C1 segment of cervical spinal cord (tissue), 14 donors: ENCODE measurements around the gene FREM3.

Source experiments
- DNase-seq, 14 donors: peaks; one replicate each; lab custom pipeline; 2025; lab: John Stamatoyannopoulos, UW

Gene FREM3

DNA sequence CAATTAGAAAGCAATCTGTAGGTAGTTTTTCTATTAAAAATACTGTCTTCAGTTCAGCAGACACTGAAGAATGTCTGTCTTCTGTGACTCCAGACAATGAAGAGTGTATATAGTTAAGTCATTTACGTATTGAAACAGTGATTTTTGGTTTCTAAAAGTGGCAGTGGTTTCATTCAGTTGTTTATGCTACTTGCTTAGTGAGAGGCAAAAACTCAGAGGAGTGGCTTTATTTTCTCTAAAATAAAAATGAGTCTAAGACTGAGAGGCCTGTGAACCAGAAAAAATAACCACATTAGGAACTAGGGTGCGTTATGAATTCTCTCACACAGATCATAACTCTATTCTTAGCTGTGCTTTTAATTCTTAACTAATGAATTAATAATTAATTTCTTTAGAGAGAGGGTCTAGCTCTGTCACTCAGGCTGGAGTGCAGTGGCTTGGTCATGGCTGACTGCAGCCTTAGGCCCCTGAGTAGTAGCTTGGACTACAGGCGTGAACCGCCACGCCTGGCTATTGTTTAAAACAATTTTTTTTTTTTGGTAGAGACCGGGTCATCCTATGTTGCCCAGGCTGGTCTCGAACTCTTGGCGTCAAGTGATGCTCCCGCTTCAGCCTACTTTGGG, 31.4 kb downstream of the FREM3 start:
- no peak for DNase-seq

DNA sequence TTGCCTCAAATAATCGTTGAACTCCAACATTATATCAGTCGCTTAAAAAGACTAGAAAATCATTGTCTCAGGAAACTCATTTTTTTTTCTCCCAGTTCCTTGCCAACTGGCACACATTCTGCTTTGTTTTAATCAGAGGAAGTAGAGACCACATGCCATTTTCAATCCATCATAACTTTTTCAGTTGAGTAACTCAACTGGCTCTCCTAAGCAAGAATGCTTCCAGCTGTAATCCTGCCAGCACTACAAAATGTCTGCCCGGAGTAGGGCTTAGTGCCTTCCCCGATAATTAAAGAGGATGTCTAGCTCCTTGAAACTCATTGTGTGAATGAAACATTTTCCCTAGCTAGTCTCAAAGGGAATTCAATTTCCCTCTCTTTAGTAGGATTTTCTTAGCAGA, 33.0 kb downstream of the FREM3 start:
- DNase-seq, result peak in 3 of 14 donors; percentile 0 to 25 (median 0)

DNA sequence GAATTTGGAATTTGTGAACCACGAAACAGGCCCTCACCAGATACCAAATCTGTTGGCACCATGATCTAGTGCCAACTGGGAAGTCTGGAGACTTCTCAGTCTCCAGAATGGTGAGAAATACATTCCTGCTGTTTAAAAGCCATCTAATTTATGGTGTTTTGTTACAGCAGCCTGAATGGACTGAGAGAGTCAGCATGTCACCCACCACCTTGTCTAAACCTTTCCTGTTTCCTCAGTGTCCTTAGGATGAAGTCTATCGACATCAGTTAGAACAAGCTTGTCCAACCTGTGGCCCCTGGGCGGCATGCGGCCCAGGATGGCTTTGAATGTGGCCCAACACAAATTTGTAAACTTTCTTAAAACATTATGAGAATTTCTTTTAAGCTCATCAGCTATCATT, 42.1 kb downstream of the FREM3 start:
- DNase-seq, result no peak

DNA sequence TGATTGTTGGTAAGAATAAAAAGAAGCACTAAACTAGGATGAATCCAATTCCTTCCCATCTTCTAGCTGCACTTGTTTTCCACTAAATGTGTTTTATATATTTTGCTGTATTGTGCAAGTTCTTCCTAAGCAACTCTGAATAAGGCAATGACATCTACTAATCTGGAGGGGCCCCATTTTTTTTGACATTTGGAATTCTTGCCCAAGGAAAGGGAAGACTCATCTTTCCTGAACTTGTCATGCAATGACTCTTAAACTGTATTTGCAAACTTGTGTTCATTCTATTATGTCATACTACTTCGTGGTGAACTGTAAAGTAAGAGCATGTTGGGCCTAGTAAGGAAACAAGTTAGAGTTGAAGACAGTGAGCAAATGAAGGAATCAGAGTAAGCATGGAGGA, 45.9 kb downstream of the FREM3 start:
- no peak for DNase-seq

DNA sequence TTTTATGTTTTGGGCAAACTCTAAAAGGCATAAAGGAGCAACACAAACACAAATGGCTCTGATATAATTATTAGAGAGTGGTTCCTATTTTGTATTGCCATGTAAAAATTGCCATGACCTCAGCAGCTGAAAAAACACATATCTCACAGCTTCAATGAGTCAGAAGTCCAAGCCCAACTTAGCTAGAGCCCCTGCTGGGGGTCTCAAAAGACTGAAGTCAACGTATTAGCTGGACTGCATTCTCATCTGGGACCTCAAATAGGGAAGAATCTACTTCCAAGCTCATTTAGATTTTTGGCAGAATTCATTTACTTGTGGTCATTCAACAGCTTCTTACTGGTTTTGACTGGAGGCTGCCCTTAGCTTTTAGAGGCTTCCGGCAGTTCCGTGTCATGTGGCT, 47.4 kb downstream of the FREM3 start:
- no peak for DNase-seq

DNA sequence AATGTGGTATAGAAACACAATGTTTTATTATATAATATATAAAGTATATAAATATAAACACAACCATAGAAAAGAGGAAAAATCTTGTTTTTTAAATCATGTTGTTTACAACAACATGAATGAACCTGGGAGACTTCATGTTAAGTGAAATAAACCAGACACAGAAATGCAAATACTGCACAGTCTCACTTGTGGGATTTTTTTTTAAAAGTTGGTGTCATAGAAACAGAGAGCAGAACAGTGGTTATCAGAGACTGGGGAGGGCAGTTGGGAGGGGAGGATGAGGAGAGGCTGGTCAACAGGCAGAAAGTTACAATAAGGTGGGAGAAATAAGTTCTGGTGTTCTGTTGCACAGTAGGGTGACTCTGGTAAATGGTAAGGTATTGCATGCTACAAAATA, 57.1 kb downstream of the FREM3 start:
- DNase-seq, result no peak

DNA sequence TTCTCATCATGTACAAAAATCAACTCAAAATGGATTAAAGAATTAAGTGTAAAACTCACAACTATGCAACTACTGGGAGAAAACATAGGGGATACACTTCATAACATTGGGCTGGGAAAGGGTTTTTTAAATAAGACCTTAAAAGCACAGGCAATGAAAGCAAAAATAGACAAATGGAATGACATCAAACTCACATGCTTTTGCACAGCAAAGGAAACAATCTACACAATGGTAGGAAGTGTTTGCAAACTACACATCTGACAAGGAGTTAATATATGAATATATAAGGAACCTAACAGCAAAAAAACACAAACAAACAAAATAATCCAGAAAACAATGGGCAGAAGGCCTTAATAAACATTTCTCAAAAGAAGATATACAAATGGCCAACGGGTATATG, 57.9 kb downstream of the FREM3 start:
- no peak for DNase-seq

DNA sequence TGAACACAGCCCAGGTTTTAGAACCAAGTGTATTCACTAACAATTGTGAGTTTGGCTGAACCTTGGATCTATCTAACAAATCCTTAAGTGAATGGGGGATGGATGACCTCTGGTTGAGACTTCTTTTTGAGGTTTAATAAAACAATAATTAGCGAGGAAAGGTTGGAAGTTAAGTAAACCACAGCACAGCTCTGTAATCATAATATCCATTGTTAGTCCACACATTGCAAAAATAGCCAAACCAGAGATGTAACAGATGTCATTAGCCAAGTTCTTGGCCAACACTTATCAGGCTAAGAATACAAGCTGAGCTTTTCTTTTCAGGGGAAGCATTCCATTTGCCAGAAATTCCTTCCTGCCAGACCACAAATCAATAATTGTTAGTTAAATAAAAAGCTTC, 59.1 kb downstream of the FREM3 start:
- no peak for DNase-seq

DNA sequence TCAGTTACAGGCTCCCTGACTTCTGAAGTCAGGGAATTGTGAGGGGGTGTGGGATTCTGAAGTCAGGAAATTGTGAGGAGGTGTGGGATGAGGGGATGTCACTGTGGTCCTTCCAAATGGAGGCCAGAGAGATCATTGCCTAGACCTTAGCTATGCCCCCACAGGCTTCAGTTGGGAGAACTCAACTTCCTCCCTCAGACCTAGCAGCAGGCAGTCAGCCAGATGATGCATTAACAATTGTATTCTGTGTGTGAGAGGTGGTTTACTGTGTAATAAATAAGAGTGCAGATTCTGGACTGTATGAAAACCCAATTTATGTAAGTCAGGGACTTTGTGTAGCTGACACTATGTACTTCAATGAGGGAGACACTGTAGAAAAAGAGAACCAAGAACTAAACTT, 65.7 kb downstream of the FREM3 start:
- DNase-seq, result no peak

DNA sequence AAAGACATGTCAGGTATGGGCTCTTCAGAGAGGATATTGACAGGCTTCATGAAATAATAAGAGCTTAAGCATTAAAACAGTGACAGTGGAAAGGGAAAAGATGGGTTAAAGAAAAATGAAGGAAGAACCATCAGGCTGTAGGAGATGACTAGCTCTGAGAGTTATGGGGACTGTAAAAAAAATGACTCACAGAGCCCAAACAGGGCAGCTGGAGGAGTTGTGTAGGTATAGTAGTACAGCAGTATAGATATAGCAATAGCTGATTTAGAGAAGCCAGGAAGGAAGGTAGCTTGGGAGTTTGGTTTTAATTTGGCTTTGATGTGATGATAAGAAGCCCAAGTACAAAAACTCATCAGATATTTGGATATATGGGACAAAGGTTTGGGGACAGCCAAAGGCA, 66.6 kb downstream of the FREM3 start:
- no peak for DNase-seq

DNA sequence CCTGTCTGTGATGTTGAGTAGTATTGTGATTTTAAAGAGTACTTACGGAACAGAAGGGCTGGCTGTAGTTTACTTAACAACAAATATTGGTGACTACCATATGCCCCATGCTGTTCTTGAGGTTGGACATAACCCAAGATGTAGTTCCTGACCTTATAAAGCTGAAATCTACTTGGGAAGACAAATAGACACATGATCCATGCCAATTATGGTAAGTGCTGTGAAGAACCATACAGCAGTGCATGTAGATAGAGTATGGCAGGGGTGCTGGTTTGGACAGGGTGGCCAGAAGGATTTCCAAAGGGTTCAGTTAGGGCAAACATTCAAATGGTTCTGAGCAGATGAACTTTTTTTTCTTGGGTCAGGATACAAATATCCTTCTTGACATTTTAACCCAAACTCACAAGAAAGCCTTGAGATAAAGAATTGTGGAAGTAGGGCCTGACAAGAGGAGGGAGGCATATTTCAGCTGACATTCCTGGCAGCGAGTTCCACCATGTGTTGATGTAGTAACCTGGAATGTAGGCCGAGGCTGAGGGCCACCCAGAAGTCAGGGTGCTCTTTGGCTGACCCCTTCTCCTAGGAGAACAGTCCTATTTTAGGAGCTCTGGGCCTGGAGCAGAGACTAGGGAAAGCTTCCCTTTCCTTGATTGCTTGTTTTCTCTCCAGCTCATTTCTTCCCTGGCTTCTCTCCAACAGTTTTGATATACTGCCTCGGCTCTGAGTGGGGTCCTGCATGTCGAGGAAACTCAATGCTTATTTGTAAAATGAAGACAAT, 74.2 kb downstream of the FREM3 start:
- DNase-seq, result no peak

DNA sequence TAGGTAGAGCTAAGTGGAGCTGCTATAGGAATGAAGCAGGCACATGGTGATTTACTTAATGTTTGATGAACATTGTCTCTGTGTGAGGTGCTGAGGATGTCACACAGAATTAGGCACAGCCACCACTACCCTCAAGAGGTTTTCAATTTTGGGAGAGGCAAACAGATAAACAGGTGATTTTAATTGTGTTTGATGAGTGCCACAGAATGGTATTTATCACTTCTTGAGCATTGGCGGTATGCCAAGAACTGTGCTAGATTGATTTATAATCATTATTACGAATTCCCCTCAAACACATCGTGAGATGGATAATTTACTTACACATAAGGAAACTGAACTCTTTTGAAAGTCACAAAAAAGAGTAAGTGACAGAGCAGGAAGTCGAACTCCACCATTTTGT, 74.8 kb downstream of the FREM3 start:
- no peak for DNase-seq

DNA sequence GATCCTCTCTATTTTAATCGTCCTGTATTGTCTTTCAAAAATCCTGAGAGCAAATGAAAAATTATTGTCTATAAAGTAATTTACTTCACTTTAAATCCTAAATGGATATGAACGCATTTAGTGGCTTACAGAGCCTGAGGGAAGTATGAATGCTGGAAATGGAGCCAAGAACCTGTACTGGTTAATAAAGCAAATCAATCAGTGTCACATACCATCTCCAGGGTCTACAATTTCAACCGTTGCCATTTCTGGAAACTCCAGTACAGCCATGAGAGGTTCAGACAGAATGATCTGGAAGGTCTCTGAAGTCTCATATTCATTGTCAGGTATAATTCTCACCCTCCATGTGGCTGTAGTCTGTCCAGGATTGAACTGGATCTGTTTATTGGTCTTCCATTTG, 76.6 kb downstream of the FREM3 start:
- no peak for DNase-seq

DNA sequence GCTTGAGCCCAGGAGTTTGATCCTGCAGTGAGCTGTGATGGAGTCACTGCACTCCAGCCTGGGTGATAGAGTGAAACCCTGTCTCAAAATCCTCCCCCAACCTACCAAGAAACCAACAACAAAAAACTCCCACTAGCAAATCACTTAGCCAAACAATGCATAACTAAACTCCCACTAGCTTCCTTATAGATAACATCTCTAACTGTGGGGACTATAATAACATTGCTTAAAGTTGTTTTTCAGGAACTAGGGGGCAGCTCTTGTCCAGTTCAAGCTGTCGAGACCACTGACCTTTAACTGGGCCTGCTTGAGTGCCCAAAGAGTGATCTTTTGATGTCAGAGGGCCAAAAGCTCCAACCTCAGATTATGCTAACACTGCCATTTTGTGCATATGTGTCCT, 81.7 kb downstream of the FREM3 start:
- no peak for DNase-seq

DNA sequence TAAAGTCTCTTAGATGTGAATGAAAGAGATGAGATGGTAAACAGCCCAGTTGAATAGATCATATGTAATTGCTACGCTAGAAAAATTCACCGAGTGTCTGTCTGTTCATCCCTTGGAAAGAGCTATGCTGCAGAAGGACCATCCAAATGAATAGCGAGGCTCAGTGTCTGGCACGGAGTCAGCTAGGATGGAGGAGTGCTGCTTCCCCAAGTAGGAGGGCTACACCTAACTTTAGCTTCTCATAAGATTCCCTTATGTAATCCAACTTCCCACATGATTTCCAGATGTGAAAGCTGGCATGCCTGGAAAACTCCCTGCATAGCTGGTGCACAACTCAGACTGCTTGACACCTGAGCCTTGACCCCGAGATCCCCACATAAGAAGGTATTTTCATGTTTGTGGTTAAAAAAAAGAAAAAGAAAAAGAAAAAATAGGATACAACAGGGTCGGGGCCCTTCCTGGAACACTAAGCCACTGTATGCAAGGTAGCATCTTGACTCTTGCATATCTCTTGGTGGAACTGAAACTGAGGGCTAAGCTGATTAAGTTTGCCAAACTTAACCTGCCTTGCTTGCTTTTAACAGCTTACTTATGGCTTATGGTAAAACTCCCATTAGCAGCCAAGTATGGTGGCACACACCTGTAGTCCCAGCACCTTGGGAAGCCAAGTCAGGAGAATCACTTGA, 82.3 kb downstream of the FREM3 start:
- DNase-seq, result no peak

DNA sequence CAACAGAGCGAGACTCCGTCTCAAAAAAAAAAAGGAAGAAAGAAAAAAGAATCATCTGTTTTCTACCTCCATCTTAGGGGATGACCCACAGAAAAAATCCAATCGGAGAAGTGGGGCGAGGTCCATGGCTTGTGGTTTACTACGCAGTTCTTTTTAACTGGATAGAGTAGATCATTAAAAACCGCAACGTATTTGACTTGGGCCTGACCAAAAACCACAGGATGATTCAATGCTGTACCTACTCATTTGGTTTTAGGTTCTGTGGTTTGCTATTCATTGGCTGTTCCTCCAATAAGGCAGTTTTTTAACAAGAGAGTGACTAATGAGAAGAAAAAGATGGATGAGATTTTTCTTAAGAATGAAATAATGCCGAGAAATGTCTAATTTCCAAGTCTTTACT, 83.7 kb downstream of the FREM3 start:
- DNase-seq, result no peak

DNA sequence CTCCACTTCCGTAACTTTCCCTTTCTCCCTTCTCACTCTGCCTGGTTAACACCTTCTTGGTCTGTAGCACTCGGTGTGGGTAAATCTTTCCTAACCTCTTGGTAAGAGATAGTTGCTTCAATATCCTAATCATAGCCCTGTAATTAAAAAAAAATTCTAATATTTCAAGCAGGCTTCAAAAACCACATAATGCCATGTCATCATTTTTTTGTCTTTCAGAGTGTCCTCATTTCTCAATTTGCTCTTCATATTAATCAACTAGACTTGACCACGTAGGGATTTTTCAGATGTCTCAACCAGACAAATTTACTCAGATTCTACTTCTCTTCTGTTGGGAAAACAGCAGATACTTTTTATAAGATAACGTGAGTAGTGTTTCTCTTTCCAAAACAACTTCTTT, 91.0 kb downstream of the FREM3 start:
- no peak for DNase-seq

DNA sequence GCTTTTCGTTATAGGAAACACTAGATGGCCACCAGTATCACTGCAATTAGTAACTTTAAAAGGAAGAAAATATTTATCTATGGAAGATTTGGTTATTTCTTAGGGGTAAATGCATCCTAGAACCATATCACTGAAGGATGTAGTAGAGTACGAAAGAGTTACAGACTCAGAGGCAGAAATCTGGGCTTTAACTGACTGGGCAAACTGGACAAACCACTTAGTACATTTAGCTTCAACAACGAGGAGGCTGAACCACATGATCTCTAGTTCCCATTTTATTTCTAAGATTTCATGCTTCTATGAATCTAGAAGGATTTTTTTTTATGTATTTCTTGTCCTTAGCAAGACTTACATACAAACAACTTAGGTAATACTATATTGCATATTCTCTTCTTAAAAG, 94.0 kb downstream of the FREM3 start:
- no peak for DNase-seq

DNA sequence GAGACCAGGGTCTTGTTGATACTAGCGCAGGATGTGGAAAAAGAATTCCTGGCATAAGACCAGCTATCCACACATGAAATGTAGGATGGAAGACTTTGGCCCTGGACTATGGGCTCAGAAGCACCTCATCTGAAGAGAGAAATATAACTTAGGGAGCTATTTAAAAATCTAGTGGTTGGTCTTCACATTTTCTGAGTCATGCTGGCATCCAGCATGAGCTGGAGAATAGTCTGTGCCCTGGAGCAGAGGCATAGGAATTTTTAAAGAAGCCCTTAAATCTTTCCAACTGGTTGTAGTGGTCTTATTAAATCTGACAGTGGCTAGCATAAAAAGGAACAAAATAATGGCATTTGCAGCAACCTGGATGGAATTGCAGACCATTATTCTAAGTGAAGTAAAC, 100.6 kb downstream of the FREM3 start:
- no peak for DNase-seq

DNA sequence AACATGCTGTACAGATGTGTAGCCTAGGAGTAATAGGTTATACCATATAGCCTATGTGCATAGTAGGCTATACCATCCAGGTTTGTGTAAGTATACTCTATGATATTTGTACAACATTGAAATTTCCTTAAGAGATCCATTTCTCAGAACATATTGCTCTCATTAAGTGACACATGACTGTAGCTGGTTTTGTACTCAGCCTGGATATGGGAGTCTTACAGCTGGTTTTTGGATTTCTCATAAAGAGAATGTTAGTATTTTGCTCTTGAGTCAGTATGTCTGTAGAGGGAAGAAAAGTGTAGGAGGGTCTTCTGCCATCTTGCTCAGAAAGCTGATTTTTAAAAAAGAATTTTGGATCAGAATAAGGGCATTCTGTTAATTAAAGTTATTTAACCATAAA, 101.7 kb downstream of the FREM3 start:
- DNase-seq, result no peak

DNA sequence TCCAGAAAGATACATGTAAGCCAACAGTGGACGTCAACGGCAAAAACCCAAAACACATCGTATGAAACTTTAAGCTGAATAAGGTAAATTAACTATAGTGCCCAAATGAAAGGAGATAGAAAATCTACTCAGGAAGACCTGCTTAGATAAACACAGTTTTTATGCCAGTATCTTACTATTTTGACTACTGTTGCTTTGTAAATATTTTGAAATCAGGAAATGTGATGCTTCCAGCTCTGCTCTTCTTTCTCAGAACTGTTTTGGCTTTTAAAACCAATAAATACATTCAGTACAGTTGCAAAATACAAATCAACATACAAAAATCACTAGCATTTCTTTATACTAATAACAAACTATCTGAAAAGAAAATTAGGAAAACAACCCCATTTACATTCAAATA, 103.2 kb downstream of the FREM3 start:
- DNase-seq, result no peak

DNA sequence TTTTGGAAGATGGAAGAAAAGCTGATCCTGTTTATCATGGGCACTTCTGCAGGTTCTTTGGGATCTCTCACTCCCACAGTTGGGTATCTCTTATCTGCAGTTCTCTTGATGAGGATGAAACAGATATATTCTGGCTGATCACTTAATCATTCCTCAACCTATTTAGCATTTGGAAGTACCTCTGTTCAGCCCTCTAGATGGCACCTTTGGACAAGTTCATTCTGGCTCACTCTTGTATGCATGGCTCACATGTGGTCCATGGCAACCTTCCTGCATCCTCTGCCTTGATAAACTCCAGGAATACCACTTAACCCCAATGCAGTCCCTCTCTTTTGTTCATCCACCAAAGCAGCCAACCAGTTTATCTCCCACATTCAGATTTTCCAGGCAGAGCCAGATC, 112.8 kb downstream of the FREM3 start:
- DNase-seq, result no peak

DNA sequence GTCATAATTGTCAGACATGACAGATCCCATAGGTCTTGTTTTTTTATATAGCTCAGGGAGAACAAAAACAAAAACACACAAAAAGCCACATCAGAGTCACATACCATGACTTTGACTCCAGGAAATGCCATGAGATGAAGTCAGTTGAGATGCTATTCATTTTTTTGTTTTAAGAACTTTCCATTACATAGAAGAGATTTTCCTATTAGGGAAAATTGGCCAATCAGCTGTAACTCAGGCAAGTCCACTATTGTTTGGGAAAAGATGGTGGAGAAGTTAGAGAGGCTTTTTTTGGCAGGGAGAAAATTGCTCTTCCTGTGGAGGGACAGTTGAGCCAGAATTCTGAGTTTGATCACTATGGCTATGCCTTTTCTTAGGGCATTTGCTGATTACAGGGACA, 114.4 kb downstream of the FREM3 start:
- no peak for DNase-seq
